Measurements from ENCODE around the gene C1orf174. TPM values are rescaled to one million over a fixed set of nuclear protein-coding genes. Genes with fewer than 3 reads are reported as not detected.

C1orf174 gene
- total RNA-seq, 3 donors from 2014 or later (not counting 1 experiment from before 2014, with no cell fraction given): 52.9 to 62.3 (median 61.5) TPM

- no peak for ATAC-seq
- WGBS (ENCODE audit: insufficient coverage): 86% methylated on average over 12 of the region's 12 CpGs
- no peaks in the 10 kb centered on the region for H3K36me3 ChIP-seq (ENCODE audit: control insufficient read depth, insufficient read depth, low read length)
Measured at GRCh38 chr1:3939242-3940080, 39.4 kb upstream of the C1orf174 start.

GRCh38 chr1:3932156-3932919 lies 32.3 kb upstream of the C1orf174 start:
- no peaks in the 10 kb centered on the region for H3K27me3 Mint-ChIP-seq (ENCODE audit: low read depth in 2 of 2)

More at GRCh38 chr1:3939242-3940080, 39.4 kb upstream of the C1orf174 start:
- Histone ChIP-seq H3K4me1 (ENCODE audit: control insufficient read depth, insufficient read depth, low read length) (no peaks in the 10 kb centered on the region), H3K4me3 (ENCODE audit: low read length) (no peak overlapping the region), H3K27me3 (ENCODE audit: control insufficient read depth, insufficient read depth, low read length) (no peaks in the 10 kb centered on the region), H3K27ac (ENCODE audit: low read length) (no peak overlapping the region), H3K9me3 (ENCODE audit: control insufficient read depth, insufficient read depth, low read length) (no peaks in the 10 kb centered on the region)
- Mint-ChIP-seq H3K27me3 (ENCODE audit: low read depth in 2 of 2) (peaks cover 6 to 9% of the 10 kb centered on the region in 2 donors), H3K36me3 (no peaks in the 10 kb centered on the region), H3K9me3 (peaks cover 2 to 5% of the 10 kb centered on the region in 2 donors), H3K4me1 (no peaks in the 10 kb centered on the region), H3K4me3 (no peak overlapping the region), H3K27ac (no peak overlapping the region)
- DNase-seq: no peak
- no peak for TF ChIP-seq CTCF (IDR thresholded peaks at IDR 0.05)
- intact Hi-C loops (cut with micrococcal nuclease): no loop called here

DNA sequence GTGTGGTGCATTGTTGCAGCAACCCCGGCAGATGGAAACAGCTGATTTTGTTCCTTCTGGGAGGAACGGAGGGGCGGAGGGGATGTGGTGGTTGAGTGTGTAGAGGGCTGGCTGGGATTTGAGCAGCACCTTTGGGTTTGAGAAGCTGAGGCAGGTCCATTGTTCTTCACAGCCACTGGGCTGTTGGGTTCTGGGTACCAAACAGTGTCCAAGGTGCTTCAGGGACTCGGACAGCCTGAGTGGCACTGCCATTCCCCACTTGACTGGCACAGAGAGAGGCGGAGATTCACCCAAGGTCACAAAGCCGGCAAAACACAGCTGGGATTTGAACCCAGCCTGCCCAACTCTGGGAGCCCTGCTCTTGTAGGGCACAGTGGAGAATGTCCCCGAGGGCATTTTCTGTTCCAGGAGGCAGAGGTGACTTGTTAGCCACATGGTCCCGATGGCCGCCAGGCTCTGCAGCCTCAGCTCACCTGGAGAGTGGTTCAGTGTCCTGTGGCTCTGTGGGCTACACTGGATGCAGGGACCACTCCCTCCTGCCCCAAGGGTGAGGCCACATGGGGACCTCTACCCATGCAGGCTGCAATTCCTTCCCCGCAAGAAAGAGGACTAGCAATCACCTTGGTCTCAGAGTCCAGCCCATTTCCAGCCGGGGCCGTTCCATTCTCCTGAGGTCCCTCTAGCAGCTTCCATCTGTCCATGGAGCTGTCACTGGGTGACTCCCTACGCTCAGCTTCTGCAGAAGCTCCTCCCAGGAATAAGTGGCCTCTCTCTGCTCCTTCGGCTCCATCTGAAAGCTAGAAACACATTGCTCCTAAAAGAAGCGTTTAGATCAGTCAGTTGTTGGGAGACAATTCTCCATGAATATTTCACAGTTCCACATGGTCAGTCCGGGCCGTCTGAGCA lies 31.2 kb upstream of the C1orf174 start:
- H3K4me1 Mint-ChIP-seq: no peaks in the 10 kb centered on the region
- DNase-seq: no peak
- WGBS (ENCODE audit: insufficient coverage): 83% methylated on average over 17 of the region's 17 CpGs

More at GRCh38 chr1:3932156-3932919, 32.3 kb upstream of the C1orf174 start:
- no peaks in the 10 kb centered on the region for H3K4me1 Mint-ChIP-seq
- no peak overlapping the region for H3K4me3 Mint-ChIP-seq
- Histone ChIP-seq H3K4me3 (ENCODE audit: low read length) (no peak overlapping the region), H3K9me3 (ENCODE audit: control insufficient read depth, insufficient read depth, low read length) (no peaks in the 10 kb centered on the region), H3K27me3 (ENCODE audit: control insufficient read depth, insufficient read depth, low read length) (no peaks in the 10 kb centered on the region), H3K27ac (ENCODE audit: low read length) (no peak overlapping the region), H3K36me3 (ENCODE audit: control insufficient read depth, insufficient read depth, low read length) (no peaks in the 10 kb centered on the region), H3K4me1 (ENCODE audit: control insufficient read depth, insufficient read depth, low read length) (no peaks in the 10 kb centered on the region)
- intact Hi-C loops (cut with micrococcal nuclease): no loop called here
- H3K27ac Mint-ChIP-seq: no peak overlapping the region
- DNase-seq (no peak), ATAC-seq (no peak)
- no peaks in the 10 kb centered on the region for H3K36me3 Mint-ChIP-seq
- peaks cover 2 to 10% of the 10 kb centered on the region in 2 donors for H3K9me3 Mint-ChIP-seq
- 75% methylated on average over 21 of the region's 21 CpGs for WGBS (ENCODE audit: insufficient coverage)
- TF ChIP-seq CTCF (IDR thresholded peaks at IDR 0.05): no peak

More for the DNA sequence above, 31.2 kb upstream of the C1orf174 start:
- H3K27ac Mint-ChIP-seq: no peak overlapping the region
- H3K4me1 ChIP-seq (ENCODE audit: control insufficient read depth, insufficient read depth, low read length): no peaks in the 10 kb centered on the region
- H3K27me3 Mint-ChIP-seq (ENCODE audit: low read depth in 2 of 2): no peaks in the 10 kb centered on the region
- no peaks in the 10 kb centered on the region for H3K9me3 ChIP-seq (ENCODE audit: control insufficient read depth, insufficient read depth, low read length)
- ATAC-seq: no peak
- H3K36me3 ChIP-seq (ENCODE audit: control insufficient read depth, insufficient read depth, low read length): no peaks in the 10 kb centered on the region
- H3K4me3 ChIP-seq (ENCODE audit: low read length): no peak overlapping the region
- intact Hi-C loops (cut with micrococcal nuclease): no loop called here
- no peaks in the 10 kb centered on the region for H3K27me3 ChIP-seq (ENCODE audit: control insufficient read depth, insufficient read depth, low read length)
- no peaks in the 10 kb centered on the region for H3K36me3 Mint-ChIP-seq
- no peak overlapping the region for H3K27ac ChIP-seq (ENCODE audit: low read length)
- H3K4me3 Mint-ChIP-seq: no peak overlapping the region
- peaks cover 0 to 6% of the 10 kb centered on the region in 2 donors for H3K9me3 Mint-ChIP-seq
- TF ChIP-seq CTCF (IDR thresholded peaks at IDR 0.05): no peak

Data from natural killer cell (primary cell).